Suppressor macrophage treated with lipopolysaccharide for 4 hours (primary cell): ENCODE data around the gene SIDT1.
"Not testable (repeated sequence)": the region's sequence is repeated elsewhere in the genome, so short reads cannot be mapped to it uniquely, and the experiment has no call there.

Experiments
- DNase-seq: peaks from one replicate; pipeline ENCODE4 v3.0.0-alpha.2; 2020

Gene SIDT1

GRCh38 chr3:113600418-113601182, 68.2 kb downstream of the SIDT1 start:
- no peak for DNase-seq

GRCh38 chr3:113601240-113601639, 68.9 kb downstream of the SIDT1 start:
- DNase-seq, result no peak

GRCh38 chr3:113602256-113602655, 69.9 kb downstream of the SIDT1 start:
- no peak for DNase-seq

- DNase-seq, result no peak
Measured at GRCh38 chr3:113602836-113603235, 70.5 kb downstream of the SIDT1 start.

- no peak for DNase-seq
Measured at GRCh38 chr3:113606539-113607218, 74.3 kb downstream of the SIDT1 start.

GRCh38 chr3:113607219-113607596, 74.9 kb downstream of the SIDT1 start:
- DNase-seq, result no peak

- DNase-seq, result peak; percentile 56
Measured at GRCh38 chr3:113614402-113614801, 82.0 kb downstream of the SIDT1 start.

GRCh38 chr3:113615976-113616375, 83.6 kb downstream of the SIDT1 start:
- DNase-seq, result no peak

- DNase-seq, result no peak
Measured at GRCh38 chr3:113617726-113618125, 85.4 kb downstream of the SIDT1 start.

GRCh38 chr3:113620091-113620490, 87.7 kb downstream of the SIDT1 start:
- peak; percentile 11 for DNase-seq

- no peak for DNase-seq
Measured at GRCh38 chr3:113623324-113623723, 91.0 kb downstream of the SIDT1 start.

- DNase-seq, result no peak
Measured at GRCh38 chr3:113623811-113624210, 91.5 kb downstream of the SIDT1 start.

GRCh38 chr3:113625834-113626233, 93.5 kb downstream of the SIDT1 start:
- DNase-seq, result peak; percentile 46

GRCh38 chr3:113626503-113627371, 94.4 kb downstream of the SIDT1 start:
- DNase-seq, result peak; percentile 86

GRCh38 chr3:113628316-113628715, 96.0 kb downstream of the SIDT1 start:
- DNase-seq, result no peak

GRCh38 chr3:113628788-113629187, 96.4 kb downstream of the SIDT1 start:
- no peak for DNase-seq

GRCh38 chr3:113629584-113630421, 97.4 kb downstream of the SIDT1 start:
- DNase-seq, result no peak

- DNase-seq, result peak; percentile 29
Measured at GRCh38 chr3:113630956-113631542, 98.7 kb downstream of the SIDT1 start.

GRCh38 chr3:113631573-113631972, 99.2 kb downstream of the SIDT1 start:
- no peak for DNase-seq

- no peak for DNase-seq
Measured at GRCh38 chr3:113634782-113635474, 102.6 kb downstream of the SIDT1 start.

- not testable (repeated sequence) for DNase-seq
Measured at GRCh38 chr3:113636034-113636433, 103.7 kb downstream of the SIDT1 start.

GRCh38 chr3:113637756-113638155, 105.4 kb downstream of the SIDT1 start:
- no peak for DNase-seq
